GM21825 (cell line): Measurements from ENCODE around the gene DCAF10.
"Not testable (repeated sequence)": the region's sequence is repeated elsewhere in the genome, so short reads cannot be mapped to it uniquely, and the experiment has no call there.

ENCODE experiments used
- ATAC-seq: cut with Tn5 transposase; IDR thresholded peaks from one replicate; pipeline ENCODE4 v1.9.1; 2021; ENCODE audit warnings: mild to moderate bottlenecking, moderate library complexity; ENCODE audit not compliant: unreplicated experiment

DCAF10 gene

GRCh38 chr9:37790096-37790495 lies 10.5 kb upstream of the DCAF10 start:
- ATAC-seq = no peak

DNA sequence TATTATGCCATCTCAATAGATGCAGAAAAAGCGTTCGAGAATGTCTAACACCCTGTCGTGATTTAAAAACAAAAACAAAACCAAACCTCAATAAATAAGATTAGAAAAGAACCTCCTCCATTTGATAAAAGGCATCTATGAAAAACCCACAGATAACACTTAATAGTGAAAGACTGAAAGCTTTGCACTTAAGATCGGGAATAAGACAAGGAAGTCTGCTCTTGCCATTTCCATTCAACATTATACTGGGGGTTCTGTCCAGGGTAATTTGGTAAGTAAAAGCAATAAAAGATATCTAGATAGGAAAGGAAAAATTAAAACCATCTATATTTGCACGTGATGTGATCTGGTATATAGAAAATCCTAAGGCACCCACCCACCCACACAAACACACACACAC lies 8.5 kb upstream of the DCAF10 start:
- ATAC-seq = no peak

DNA sequence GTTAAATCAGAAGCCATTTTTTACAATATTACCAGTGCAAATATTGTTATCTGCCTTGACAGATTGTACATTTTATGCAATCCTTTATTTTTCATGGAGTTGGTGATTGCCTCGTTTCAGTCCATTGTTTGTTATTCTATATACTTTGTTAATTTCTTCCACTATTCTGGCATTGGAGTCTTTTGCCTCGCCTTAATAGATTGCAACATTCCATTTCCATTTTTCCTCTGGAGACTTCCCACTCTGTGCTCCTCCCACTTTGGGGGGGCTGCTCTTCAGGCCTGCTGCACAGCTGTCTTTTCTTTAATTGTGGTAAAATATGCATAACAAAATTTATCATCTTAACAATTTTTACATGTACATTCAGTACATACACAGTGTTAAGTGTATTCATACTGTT lies 4.4 kb upstream of the DCAF10 start:
- no peak for ATAC-seq

GRCh38 chr9:37798677-37799076 lies 1.9 kb upstream of the DCAF10 start:
- ATAC-seq = no peak

- ATAC-seq = peak; percentile 39
Observed at GRCh38 chr9:37801287-37801850, 772 bp downstream of the DCAF10 start.

- ATAC-seq = no peak
Observed at GRCh38 chr9:37801959-37802711, 1.5 kb downstream of the DCAF10 start.

DNA sequence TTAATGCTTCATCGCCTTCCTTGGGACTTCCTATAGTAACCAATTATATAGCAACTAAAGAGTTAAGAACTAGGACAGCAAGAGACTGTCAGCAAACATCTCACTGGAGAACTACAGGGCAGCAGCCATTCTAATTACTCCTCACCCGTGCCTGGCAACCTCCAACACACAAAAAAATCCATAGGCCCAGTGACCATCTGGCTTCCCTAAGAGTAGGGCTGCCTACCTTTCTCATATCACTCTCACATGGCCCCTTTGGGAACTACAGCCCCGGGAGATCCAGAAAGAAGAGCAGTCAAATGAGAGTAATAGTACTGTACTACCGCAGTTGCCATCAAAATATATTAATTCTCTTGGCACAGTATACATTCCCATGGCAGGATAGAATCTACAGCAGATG lies 5.7 kb downstream of the DCAF10 start:
- no peak for ATAC-seq

GRCh38 chr9:37809676-37810075 lies 9.1 kb downstream of the DCAF10 start:
- not testable (repeated sequence) for ATAC-seq

DNA sequence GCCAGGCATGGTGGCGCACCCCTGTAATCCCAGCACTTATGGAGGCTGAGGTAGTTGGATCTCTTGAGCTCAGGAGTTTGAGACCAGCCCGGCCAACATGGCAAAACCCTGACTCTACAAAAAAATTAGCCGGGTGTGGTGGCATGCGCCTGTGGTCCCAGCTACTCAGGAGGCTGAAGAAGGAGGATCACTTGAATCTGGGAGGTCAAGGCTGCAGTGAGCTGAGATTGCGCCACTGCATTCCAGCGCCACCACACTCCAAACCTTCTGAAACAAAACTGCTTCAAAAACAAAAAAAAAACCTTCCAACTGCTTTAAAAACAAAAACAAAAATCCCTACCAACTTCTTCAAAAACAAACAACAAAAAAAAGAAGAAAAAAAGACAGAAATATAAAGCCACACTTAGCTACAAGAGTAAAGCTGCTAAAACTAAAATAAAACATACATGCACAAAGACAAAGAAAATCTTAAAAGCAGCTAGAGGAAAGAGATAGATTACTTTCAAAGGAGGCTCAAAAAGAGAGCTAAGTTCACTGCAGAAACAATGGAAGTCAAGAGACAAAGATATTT lies 11.4 kb downstream of the DCAF10 start:
- ATAC-seq = no peak

DNA sequence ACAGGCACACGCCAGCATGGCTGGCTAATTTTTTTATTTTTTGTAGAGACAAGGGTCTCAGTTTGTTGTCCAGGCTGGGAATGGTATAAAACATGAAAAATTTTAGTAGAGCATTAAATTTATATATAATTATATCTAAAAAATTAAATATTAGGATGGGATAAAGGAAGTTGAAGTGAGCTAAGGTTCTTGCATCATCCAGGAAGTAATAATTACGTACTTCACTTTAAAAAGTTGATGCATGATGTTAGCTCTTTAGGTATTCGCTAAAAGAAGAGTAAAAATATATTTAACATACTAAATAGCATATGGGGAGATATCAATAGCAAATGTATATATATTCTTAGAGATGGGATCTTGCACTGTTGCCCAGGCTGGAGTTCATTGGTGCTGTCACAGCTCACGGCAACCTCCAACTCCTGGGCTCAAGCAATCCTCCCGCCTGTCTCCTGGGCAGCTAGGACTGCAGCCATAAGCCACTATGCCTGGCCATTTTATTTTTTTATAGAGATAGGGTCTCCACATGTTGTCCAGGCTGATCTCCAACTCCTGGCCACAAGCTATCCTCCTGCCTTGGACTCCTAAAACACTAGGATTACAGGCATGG lies 12.3 kb downstream of the DCAF10 start:
- ATAC-seq = no peak

GRCh38 chr9:37818849-37819248 lies 18.3 kb downstream of the DCAF10 start:
- ATAC-seq = no peak

DNA sequence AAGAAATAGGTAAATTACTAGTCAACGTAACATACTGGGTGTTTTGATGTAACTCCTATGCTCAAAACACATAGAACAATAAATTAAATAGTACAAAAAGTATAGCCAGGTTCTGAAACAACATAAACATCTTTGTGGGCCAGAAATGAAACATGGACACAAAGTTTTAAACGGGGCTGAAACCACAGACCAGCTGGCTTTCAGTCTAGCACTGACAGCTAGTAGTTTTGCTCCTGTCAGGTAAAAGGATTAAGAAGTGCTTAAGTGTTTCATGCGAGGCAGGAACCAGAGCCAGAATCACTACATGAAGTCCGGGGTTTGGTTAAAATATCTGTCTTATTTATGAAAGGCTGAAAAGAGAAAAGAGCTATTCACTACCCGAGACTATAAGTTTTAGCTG lies 19.5 kb downstream of the DCAF10 start:
- no peak for ATAC-seq

- ATAC-seq = not testable (repeated sequence)
Observed at GRCh38 chr9:37825174-37825573, 24.6 kb downstream of the DCAF10 start.

DNA sequence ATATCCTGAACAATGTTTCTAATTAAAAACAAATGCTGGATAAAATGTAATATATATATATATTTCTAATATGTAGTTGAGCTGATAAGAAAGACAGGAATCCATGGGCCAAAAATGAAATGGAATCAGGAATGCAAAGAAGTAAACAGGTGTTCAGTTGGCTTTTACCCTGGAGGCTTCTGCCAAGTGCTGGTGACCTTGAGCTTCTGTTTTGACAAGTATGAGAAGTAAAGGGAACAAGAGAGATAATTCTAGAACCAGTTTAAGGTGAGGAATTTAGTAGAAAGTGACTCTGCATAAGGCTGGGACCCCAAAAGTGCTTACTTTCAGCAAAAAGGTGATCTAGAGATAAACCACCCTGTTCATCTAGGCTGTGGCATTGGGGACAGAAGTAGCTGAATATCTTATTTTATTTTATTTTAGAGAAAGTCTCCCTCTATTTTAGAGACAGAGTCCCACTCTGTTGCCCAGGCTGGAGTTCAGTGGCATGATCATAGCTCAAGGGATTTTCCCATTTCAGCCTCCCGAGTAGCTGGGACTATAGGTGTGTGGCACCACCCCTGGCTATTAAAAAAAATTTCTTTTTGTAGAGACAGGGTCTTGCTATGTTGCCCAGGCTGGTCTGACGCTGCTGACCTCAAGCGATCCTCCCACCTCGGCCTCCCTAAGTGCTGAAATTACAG lies 27.0 kb downstream of the DCAF10 start:
- ATAC-seq = no peak

- ATAC-seq = no peak
Observed at GRCh38 chr9:37835821-37836220, 35.2 kb downstream of the DCAF10 start.

DNA sequence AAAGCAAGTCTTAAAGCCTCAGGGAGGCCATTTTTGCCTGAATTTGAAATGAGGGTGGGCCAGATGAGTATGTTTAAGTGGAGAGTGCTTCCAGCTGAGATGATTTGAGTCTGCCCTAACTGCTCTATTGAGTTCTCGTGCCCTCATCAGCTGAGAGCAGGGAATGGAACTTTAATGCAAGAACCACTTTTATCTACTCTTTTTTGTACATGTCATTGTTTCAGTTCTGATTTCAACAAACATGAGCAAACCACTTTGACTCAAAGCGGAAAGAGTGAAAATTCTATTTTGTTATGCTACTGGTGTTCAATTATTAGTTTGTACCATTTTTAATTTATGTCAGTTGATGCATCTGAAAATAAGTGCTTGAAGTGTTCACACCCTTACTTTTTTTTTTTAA lies 35.8 kb downstream of the DCAF10 start:
- peak; percentile 73 for ATAC-seq

DNA sequence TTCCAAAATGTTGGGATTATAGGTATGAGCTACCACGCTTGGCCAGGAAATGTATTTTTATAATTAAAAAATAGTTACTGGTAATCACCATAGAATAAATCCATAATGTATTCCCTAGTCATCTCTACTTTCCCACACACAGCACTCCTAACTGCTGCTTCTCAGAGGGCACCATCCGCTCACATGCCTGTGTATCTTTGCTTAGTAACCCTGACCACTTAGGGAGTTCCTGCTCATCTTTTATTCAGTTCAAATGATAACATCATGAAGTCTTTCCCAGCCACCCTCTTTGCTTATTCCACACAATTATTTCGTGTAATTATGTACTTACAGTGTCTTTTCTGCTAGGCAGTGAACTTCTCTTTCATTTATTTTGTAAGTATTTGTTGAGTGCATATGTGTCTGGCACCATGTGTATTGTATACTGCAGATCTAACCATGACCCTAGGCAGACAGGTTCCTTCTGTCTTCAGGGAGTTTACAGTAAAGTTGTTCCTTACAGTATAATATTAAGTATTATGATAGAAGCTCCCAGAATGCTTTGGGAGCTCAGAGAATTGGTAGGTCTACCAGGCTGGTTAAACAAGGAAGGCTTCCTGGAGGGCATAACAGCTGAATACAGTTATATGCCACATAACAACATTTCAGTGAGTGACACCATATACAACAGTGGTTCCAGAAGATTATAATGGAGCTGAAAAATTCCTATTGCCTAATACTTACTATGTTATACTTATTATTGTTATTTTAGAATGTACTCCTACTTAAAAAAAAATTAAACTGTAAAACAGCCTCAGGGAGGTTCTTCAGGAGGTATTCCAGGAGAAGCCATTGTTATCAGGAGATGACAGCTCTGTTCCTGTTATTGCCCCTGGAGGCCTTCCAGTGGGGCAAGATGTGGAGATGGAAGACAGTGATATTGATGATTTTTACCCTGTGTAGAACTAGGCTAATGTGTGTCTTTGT lies 39.2 kb downstream of the DCAF10 start:
- ATAC-seq = no peak

GRCh38 chr9:37840560-37841194 lies 40.1 kb downstream of the DCAF10 start:
- ATAC-seq = no peak

DNA sequence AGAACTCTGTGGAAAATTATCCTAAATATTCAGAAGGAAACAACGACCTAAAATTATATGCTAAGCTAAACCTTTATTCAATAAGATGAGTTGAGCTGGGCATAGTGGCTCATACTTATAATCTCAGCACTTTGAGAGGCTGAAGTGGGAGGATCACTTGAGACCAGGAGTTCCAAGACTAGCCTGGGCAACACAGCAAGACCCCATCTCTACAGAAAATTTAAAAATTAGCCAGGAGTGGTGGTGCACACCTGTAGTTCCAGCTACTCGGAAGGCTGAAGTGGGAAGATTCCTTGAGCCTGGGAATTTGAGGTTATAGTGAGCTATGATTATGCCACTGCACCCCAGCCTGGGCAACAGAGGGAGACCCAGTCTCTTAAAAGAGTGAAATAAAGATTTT lies 51.6 kb downstream of the DCAF10 start:
- no peak for ATAC-seq

DNA sequence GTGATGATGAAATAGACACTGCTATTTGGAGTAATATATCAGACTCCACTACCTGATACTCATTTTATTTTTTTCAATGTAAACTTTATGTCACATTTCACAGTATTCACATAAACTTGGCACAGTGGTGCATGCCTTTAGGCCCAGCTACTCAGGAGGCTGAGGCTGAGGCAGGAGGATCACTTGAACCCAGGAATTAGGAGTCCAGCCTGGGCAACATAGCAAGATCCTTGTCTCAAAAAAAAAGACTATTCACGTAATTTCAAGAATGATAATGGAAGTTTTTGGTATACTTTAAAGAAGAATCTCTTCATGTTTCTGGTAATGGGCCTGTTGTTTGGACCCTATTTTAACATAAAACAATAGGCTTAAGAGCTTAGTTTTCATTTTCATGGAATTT lies 56.0 kb downstream of the DCAF10 start:
- ATAC-seq = no peak
